Smooth muscle cell of the coronary artery (primary cell): ENCODE results near the gene AKAP7. TPM values are rescaled to one million over a fixed set of nuclear protein-coding genes. Genes with fewer than 3 reads are reported as not detected.

ENCODE experiments used
- total RNA-seq: library from RNA; depleted of rRNA; stranded (reverse); fragments of >200 nt; gene quantifications from 2 replicates; pipeline ENCODE4 v1.2.3, GENCODE V29; 2014; ENCODE audit warnings: low replicate concordance

The AKAP7 gene
- total RNA-seq: 6.1 and 12.0 TPM in 2 replicates

DNA sequence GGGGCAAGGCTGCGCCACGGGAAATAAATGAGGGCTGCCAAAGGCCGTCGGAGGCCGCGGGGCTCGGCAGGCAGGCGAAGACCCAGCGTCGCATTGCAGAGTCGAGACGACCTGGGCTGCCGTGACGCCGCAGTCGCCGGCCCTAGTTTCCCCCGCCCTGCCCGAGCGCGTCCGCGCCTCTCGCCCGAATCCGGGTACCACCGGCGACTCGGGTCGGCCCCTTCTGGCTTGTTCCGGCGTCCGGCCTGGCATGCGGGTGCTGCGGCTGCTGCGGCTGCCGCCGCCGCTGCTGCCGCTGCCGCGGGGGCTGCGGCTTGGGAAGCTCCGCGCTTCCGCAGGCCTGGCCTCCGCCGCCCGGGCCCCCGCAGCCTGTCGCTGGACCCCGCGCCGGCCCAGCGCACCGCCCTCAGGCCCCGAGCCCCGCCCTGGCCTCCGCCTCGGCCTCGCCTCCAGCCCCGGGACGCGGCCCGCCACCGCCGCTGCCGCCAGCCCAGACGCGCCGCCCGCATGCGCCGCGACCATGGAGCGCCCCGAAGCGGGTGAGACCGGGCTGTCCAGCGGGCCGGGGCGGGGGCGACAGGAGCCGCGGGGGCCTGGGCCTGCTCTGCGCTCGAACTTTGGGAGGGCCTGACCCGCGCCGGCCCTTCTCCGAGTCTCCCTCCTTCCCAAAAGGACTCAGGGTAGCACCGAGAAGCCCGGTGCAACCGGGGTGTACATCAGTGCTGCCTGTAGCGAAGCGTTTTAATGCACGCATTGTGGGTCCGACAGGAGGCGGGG lies at the start of gene AKAP7:
Gene AKAP7 (plus strand): TSS at position 224 of the 777 bp plus-strand sequence. CDS start 297 bp downstream, at position 521.

Other genes starting within 250 kb of the AKAP7 start
- 52.9 and 105 TPM in 2 replicates for gene EPB41L2, start 72.2 kb upstream of the AKAP7 start, total RNA-seq